H1 (cell line): ENCODE results near the gene TRPT1. TPM values are rescaled to one million over a fixed set of nuclear protein-coding genes. Genes with fewer than 3 reads are reported as not detected.
A peak's percentile ranks its signal among the peaks of the same experiment; 100 is the strongest.

Experiments
- BACH1 ChIP-seq: IDR thresholded peaks from 2 replicates; pipeline ENCODE4 v1.6.1; 2012; ENCODE audit warnings: low read length, improper control_type of control experiment
- BRCA1 ChIP-seq: IDR thresholded peaks from 2 replicates; pipeline ENCODE4 v1.6.1; 2012; ENCODE audit warnings: low read depth, low read length, improper control_type of control experiment
- CBX8 ChIP-seq: fragments of 300-800, 300-1000 bp; sonication (generic); IDR thresholded peaks from 2 replicates; pipeline ENCODE4 v1.7.1; 2016; ENCODE audit warnings: low read depth, low read length, borderline replicate concordance
- CHD1 ChIP-seq: IDR thresholded peaks from 2 replicates; pipeline ENCODE4 v1.6.1; 2012; ENCODE audit warnings: low read depth, low read length, improper control_type of control experiment
- CHD2 ChIP-seq: IDR thresholded peaks from 2 replicates; pipeline ENCODE4 v1.6.1; 2012; ENCODE audit warnings: low read length, improper control_type of control experiment
- CTCF ChIP-seq, 3 experiments: IDR thresholded peaks; 1 replicate in 2 of 3; 2 replicates in 1 of 3; pipeline versions ENCODE4 v1.5.1 to v1.6.1; 2011; ENCODE audit warnings: low read length in 3 of 3, mild to moderate bottlenecking in 3 of 3, inconsistent platforms in 2 of 3, low read depth in 1 of 3, moderate library complexity in 1 of 3; ENCODE audit not compliant: insufficient read depth in 1 of 3; ENCODE audit errors: control extremely low read depth in 1 of 3
- E2F6 ChIP-seq: IDR thresholded peaks from 2 replicates; pipeline ENCODE4 v1.6.1; 2012; ENCODE audit warnings: inconsistent platforms
- EZH2 ChIP-seq: fragments of 200-600 bp; sonication (generic); IDR thresholded peaks from 2 replicates; pipeline ENCODE4 v1.7.1; 2012; ENCODE audit warnings: low read depth, mild to moderate bottlenecking, moderate library complexity, low read length, inconsistent platforms; ENCODE audit not compliant: severe bottlenecking
- JUN ChIP-seq: IDR thresholded peaks from 2 replicates; pipeline ENCODE4 v1.6.1; 2011; ENCODE audit warnings: low read depth, mild to moderate bottlenecking, improper control_type of control experiment, low read length
- KDM1A ChIP-seq: fragments of 200-600, 300-600 bp; sonication (generic); IDR thresholded peaks from 2 replicates; pipeline ENCODE4 v1.7.1; 2016; ENCODE audit warnings: mild to moderate bottlenecking, low read length, borderline replicate concordance
- NANOG ChIP-seq: IDR thresholded peaks from 2 replicates; pipeline ENCODE4 v1.6.1; 2011; ENCODE audit warnings: low read length, low read depth, mild to moderate bottlenecking, inconsistent platforms; ENCODE audit not compliant: insufficient read depth, poor library complexity, severe bottlenecking
- NRF1 ChIP-seq: IDR thresholded peaks from 2 replicates; pipeline ENCODE4 v1.6.1; 2011; ENCODE audit warnings: mild to moderate bottlenecking, low read depth, low read length, improper control_type of control experiment
- POLR2AphosphoS5 ChIP-seq: IDR thresholded peaks from 2 replicates; pipeline ENCODE4 v1.6.1; 2011; ENCODE audit warnings: low read depth, low read length
- POU5F1 ChIP-seq: IDR thresholded peaks from 2 replicates; pipeline ENCODE4 v1.6.1; 2011; ENCODE audit warnings: low read depth, mild to moderate bottlenecking, low read length, moderate library complexity
- SIN3A ChIP-seq, 2 experiments: IDR thresholded peaks in 1 of 2; conservative IDR thresholded peaks in 1 of 2; 2 replicates each; pipeline ENCODE4 v1.6.1; 2011 to 2012; ENCODE audit warnings: low read length in 2 of 2, improper control_type of control experiment in 1 of 2, low read depth in 1 of 2, mild to moderate bottlenecking in 1 of 2
- SIRT6 ChIP-seq: IDR thresholded peaks from one replicate; pipeline ENCODE4 v1.7.1; 2012; ENCODE audit warnings: low read length, inconsistent platforms
- SIX5 ChIP-seq: IDR thresholded peaks from 2 replicates; pipeline ENCODE4 v1.6.1; 2011; ENCODE audit warnings: mild to moderate bottlenecking, low read depth, low read length
- SRF ChIP-seq: IDR thresholded peaks from 2 replicates; pipeline ENCODE4 v1.6.1; 2011; ENCODE audit warnings: mild to moderate bottlenecking, low read depth, low read length, moderate library complexity
- SUZ12 ChIP-seq: fragments of 200-600 bp; sonication (generic); IDR thresholded peaks from 2 replicates; pipeline ENCODE4 v1.6.1; 2012; ENCODE audit warnings: mild to moderate bottlenecking, inconsistent platforms, low read length, moderate library complexity, mixed read lengths
- TAF1 ChIP-seq: IDR thresholded peaks from 2 replicates; pipeline ENCODE4 v1.6.1; 2011; ENCODE audit warnings: mild to moderate bottlenecking, low read depth, low read length
- TCF12 ChIP-seq: IDR thresholded peaks from 2 replicates; pipeline ENCODE4 v1.6.1; 2011; ENCODE audit warnings: low read depth, mild to moderate bottlenecking, low read length
- YY1 ChIP-seq: IDR thresholded peaks from 2 replicates; pipeline ENCODE4 v1.6.1; 2011; ENCODE audit warnings: low read depth, mild to moderate bottlenecking, low read length
- polyA plus RNA-seq, 7 experiments: library from polyadenylated mRNA; depleted of rRNA in 3 of 7; stranded (reverse) in 5 of 7; unstranded in 2 of 7; fragments of >200 nt in 5 of 7; fragments of 200-250 nt in 2 of 7; gene quantifications; 1 replicate in 5 of 7; 2 replicates in 1 of 7; 4 replicates in 1 of 7; pipeline versions ENCODE4 v1.2.1 to v1.2.3, GENCODE V29; 2011 to 2013; ENCODE audit warnings: missing spikeins in 2 of 7, mixed read lengths in 2 of 7
- total RNA-seq: library from RNA; stranded (reverse); fragmentation: NEBNext Ultra II Directional; extraction: Animal tissue kit (Norgen Biotek cat#: 25700); gene quantifications from 2 replicates; pipeline ENCODE4 v1.2.1, GENCODE V29; 2021
- TF ChIP-seq, protein P1 (sequence below): IDR thresholded peaks from 2 replicates; pipeline ENCODE4 v1.6.1; 2012; ENCODE audit warnings: inconsistent platforms

TRPT1 gene
- total and polyA plus RNA-seq, 2 of the 8 experiments (the other 6 are each of a cell fraction or from before 2014, with no cell fraction given) = 34.5 to 74.6 TPM

DNA sequence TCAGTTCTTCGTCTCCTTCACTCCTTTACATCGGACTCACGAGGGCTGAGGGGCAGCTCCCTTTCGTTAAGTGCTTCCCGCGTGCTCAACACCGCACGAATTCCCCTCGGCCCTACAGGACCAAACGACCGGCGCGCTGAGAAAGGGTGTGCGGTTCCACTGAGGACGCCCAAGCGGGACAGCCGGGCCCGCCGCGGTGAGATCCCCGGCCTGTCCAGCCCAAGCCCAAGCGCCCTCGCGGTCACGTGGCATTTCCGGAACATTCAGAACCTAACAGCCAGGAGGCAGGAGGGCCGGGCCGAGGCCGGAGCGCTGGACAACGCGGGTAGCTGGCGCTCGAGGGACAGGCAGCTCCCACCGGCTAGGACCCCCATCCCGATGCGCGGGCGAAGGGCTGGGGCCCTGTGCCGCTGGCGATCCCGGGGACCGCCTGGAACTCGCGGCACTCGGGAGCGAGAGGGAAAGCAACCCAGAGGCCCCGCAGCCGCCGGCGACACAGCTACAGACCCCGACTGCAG, 40.8 kb downstream of the TRPT1 start (continued):
- TF ChIP-seq POLR2AphosphoS5 = peak; percentile 84
- TF ChIP-seq TAF1 = peak; percentile 99; the same call in 1 of the 2 replicates
- no peak for TF ChIP-seq EZH2
- TF ChIP-seq SIX5 = no peak
- no peak for TF ChIP-seq YY1
- TF ChIP-seq SUZ12 = no peak
- no peak for TF ChIP-seq CHD1
- TF ChIP-seq TCF12 = no peak
- no peak for TF ChIP-seq POU5F1
- peak; percentile 94 for TF ChIP-seq E2F6
- TF ChIP-seq NANOG = no peak
- no peak for TF ChIP-seq CHD2
- no peak for TF ChIP-seq KDM1A
- TF ChIP-seq, protein P1, sequence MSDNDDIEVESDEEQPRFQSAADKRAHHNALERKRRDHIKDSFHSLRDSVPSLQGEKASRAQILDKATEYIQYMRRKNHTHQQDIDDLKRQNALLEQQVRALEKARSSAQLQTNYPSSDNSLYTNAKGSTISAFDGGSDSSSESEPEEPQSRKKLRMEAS = peak; percentile 94
- TF ChIP-seq JUN = no peak
- TF ChIP-seq BRCA1 = no peak
- no peak for TF ChIP-seq CBX8
- no peak; the same call in 1 of the 2 replicates for TF ChIP-seq NRF1
- no peak for TF ChIP-seq BACH1
- TF ChIP-seq SRF = no peak
- TF ChIP-seq SIRT6 = no peak
- TF ChIP-seq SIN3A (conservative IDR thresholded peaks at IDR 0.05 in 1 of 2, IDR thresholded peaks at IDR 0.05 in 1 of 2; ENCODE audit: low read depth in 1 of 2, low read length in 2 of 2) = peak in 1 of 2 experiments; percentile 52; a peak in 1 of 4 replicates
- 0 out of 4 replicates have a peak, but pooled peaks of 1 of the 3 experiments have one; percentile 6 for TF ChIP-seq CTCF (IDR thresholded peaks at IDR 0.05; ENCODE audit: control extremely low read depth in 1 of 3, insufficient read depth in 1 of 3, low read depth in 1 of 3, low read length in 3 of 3)
